Urinary bladder (tissue), 4 donors: ENCODE measurements around the gene PTER. TPM values are rescaled to one million over a fixed set of nuclear protein-coding genes. Genes with fewer than 3 reads are reported as not detected.

Experiments
- DNase-seq: peaks from one replicate; pipeline ENCODE4 v3.0.0-alpha.2; 2015; ENCODE audit errors: extremely low spot score
- H3K27ac ChIP-seq: one replicate; pipeline ENCODE4 v1.5.1; 2013; ENCODE audit warnings: low read depth, mild to moderate bottlenecking, moderate library complexity
- H3K36me3 ChIP-seq: one replicate; pipeline ENCODE4 v1.6.1; 2013; ENCODE audit warnings: mild to moderate bottlenecking, moderate library complexity; ENCODE audit not compliant: insufficient read depth
- H3K4me1 ChIP-seq: one replicate; pipeline ENCODE4 v1.6.1; 2013; ENCODE audit warnings: mild to moderate bottlenecking, moderate library complexity; ENCODE audit not compliant: insufficient read depth
- H3K4me3 ChIP-seq: one replicate; pipeline ENCODE4 v1.5.1; 2013; ENCODE audit warnings: low read depth, low read length
- WGBS: extraction: QIAGEN DNeasy Blood & Tissue Kit; methylation state at CpG from one replicate; pipeline ENCODE4 v1.1.7; 2013; 5-methylcytosine and 5-hydroxymethylcytosine counted together
- polyA plus RNA-seq: library from polyadenylated mRNA; stranded (reverse); fragments of 200-250 nt; gene quantifications from one replicate; pipeline ENCODE4 v1.2.3, GENCODE V29; 2013
- total RNA-seq: library from RNA; depleted of rRNA; stranded (reverse); fragments of >200 nt; gene quantifications from one replicate; pipeline ENCODE4 v1.2.3, GENCODE V29; 2014
- donor health status: healthy with polysubstance abuse.
- donor health status: healthy.

PTER gene
- total and polyA plus RNA-seq, 2 donors, result 6.9 to 17.8 TPM

DNA sequence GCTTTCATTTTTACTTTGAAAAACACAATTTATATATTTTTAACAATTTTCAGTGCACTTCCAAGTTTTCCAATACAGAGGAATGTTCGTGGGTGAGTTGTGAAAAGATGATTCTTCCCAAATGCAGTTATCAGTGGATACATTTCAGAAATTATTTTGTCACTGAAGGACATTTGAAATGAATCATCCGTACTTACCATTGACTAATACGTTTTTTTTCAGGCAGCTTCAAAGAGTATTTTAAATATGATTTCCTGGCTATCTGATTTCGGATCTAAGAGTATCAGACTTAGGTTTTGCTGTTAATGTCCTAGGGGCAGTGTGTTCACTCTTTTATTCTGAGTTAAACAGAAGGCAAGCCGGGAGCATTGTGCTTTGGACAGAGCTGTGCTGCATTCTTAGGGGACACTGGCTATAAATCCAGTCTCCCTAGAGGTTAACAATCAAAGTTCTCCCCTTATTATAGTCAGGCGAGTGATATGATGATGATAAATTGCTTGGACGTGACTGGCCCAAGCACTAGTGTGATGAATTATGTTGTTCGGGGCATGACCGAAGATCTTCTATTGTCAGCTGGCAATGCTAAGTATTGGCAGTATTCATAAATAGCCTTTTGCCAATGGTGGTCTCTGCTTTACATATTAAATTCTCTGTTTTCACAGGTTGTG lies 4.5 kb downstream of the PTER start:
- no peak for DNase-seq
- Histone ChIP-seq H3K36me3 (no peaks in the 10 kb centered on the region), H3K4me1 (no peaks in the 10 kb centered on the region), H3K4me3 (no peak overlapping the region), H3K27ac (no peak overlapping the region)
- WGBS, result 61% methylated on average over 9 of the region's 9 CpGs

DNA sequence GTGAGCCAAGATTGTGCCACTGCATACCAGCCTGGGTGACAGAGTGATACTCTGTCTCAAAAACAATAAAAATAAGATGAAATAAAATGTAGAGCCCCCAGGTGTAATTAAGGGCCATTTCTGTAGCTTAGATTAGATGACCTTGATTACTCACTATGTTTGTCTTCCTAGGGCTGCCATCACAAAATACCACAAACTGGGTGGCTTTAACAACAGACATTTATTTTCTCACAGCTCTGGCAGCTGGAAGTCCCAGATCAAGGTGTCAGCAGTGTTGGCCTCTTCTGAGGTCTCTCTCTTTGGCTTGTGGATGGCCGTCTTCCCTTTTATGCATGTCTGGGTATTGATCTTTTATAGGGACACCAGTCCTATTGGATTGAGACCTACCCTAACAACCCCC lies 6.1 kb downstream of the PTER start:
- Histone ChIP-seq H3K4me3 (no peak overlapping the region), H3K36me3 (peaks cover 4% of the 10 kb centered on the region), H3K4me1 (no peaks in the 10 kb centered on the region), H3K27ac (no peak overlapping the region)
- no peak for DNase-seq
- 94% methylated on average over 1 of the region's 1 CpG for WGBS

DNA sequence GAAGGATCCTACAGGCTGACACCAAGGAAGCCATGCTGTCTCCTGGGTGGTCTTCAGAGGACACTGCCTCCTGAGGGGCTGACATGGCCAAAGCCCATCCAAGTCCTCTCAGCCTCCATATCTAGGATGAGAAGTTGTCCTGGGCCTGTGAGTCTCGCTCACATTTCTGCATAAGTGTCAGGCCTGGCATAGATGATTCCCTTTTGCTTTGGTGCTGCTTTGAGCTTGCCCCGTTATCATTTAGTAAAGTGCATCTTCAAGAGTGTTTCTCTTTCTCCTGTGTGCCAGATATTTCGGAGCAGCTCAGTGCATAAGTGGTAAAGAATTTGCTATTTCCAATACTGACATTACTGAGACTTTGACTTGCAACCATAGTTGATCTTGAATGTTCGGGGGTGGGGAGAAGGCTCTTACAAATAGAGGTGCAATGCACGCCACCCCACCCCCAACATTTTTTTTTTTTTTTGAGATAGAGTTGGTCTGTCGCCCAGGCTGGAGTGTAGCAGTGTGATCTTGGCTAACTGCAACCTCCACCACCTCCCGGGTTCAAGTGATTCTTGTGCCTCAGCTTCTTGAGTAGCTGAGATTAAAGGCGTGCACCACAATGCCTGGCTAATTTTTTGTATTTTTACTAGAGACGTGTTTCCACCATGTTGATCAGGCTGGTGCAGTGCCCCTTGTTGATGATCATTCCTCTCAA lies 9.1 kb downstream of the PTER start:
- Histone ChIP-seq H3K4me3 (no peak overlapping the region), H3K4me1 (no peaks in the 10 kb centered on the region), H3K27ac (no peak overlapping the region), H3K36me3 (peaks cover 5% of the 10 kb centered on the region)
- WGBS, result 94% methylated on average over 9 of the region's 9 CpGs
- no peak for DNase-seq

DNA sequence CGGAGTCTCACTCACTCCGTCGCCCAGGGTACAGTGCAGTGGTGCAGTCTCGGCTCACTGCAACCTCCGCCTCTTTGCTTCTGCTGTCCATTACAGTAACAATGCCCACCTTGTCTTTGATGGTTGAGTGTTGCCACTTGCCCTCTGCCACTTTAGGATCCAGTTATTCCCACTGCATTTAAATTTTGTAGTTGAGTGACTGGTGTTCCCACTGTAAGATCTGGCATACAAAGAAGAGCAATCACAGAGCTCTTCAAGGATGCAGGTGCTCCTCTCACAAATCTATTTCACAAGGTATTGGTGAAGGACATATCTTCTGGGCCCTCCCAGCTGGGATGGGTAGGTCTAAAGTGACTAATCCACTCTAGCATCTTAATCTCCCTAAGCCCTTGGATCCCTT lies 12.6 kb downstream of the PTER start:
- WGBS, result 98% methylated on average over 5 of the region's 5 CpGs
- Histone ChIP-seq H3K27ac (no peak overlapping the region), H3K36me3 (peaks cover 5% of the 10 kb centered on the region), H3K4me3 (no peak overlapping the region), H3K4me1 (no peaks in the 10 kb centered on the region)
- no peak for DNase-seq

DNA sequence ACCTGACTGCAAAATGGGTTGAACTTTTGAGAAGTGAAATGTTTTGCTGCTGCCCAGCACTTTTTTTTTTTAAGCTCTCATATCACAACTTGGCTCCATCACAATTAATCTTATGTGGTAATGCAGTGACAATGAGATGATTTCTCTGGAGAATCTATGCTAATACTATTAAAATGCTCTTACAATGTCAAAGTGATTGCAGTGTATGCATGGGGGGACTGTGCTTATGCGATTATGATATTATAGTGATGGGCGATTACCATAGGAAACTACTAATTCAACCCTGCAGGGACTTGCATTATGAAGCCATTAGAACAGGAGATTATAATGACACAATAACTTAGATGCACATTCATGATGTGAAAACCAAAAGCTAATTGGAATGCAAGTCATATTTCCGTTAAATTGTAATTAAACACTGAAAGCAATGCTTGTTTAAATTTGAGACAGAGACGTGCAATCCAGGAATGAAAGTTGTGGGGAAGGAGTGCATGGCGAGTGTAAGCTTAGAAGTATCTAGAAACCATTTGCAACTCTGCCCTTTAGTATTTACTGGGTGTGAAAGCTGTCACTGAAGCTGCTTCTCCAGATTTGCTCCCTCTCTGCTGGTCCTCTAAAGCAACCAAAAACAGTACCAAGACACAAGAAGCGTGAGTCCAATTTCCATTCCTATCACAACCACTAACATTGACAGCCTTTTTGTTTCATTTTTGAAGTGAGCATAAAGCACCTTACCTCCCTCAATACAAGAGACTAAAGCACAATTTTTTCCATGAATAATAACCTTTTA lies 21.6 kb downstream of the PTER start:
- Histone ChIP-seq H3K27ac (no peak overlapping the region), H3K4me3 (no peak overlapping the region), H3K36me3 (no peaks in the 10 kb centered on the region), H3K4me1 (no peaks in the 10 kb centered on the region)
- DNase-seq, result no peak
- WGBS, result 85% methylated on average over 6 of the region's 6 CpGs

DNA sequence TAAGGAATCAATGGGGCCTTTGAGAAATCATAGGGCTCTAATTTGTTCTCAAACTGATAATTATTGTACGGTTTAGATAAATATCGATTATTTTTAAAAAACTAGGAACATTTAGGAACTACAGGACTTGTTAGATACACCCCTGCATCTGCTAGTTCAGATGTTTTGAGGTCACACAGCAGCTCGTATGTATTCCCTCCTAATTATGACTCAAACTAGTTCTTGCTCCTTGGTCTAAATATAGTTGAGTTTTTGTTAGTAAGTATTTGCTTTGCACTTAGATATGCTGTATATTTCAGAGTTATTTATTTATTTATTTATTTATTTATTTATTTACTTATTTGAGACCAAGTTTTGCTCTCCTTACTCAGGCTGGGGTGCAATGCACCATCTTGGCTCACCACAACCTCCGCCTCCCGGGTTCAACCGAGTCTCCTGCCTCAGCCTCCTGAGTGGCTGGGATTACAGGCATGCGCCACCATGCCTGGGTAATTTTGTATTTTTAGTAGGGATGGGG lies 22.7 kb downstream of the PTER start:
- no peak for DNase-seq
- 91% methylated on average over 7 of the region's 7 CpGs for WGBS
- no peak overlapping the region for H3K27ac ChIP-seq

DNA sequence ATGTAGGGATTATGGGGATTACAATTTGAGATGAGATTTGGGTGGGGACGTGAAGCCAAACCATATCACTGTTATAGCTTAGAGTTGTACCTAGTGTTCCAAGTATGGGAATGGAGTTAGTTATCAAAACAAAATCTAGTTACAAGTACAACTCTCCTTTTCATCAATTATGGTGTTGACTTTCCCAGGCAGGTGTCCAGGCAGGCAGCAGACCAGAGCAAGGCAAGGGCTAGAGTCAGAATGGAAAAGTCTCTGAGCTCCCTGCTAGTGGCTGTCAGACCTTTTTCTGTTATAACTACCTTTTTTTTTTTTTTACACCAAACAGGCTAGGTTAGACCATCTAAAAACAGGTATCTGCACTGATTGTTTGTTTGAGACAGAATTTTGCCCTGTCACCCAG lies 29.2 kb downstream of the PTER start:
- Histone ChIP-seq H3K4me3 (no peak overlapping the region), H3K4me1 (no peaks in the 10 kb centered on the region), H3K36me3 (no peaks in the 10 kb centered on the region), H3K27ac (no peak overlapping the region)
- no peak for DNase-seq
- 62% methylated on average over 1 of the region's 1 CpG for WGBS

More for the DNA sequence above, 22.7 kb downstream of the PTER start:
- Histone ChIP-seq H3K36me3 (no peaks in the 10 kb centered on the region), H3K4me1 (no peaks in the 10 kb centered on the region), H3K4me3 (no peak overlapping the region)

DNA sequence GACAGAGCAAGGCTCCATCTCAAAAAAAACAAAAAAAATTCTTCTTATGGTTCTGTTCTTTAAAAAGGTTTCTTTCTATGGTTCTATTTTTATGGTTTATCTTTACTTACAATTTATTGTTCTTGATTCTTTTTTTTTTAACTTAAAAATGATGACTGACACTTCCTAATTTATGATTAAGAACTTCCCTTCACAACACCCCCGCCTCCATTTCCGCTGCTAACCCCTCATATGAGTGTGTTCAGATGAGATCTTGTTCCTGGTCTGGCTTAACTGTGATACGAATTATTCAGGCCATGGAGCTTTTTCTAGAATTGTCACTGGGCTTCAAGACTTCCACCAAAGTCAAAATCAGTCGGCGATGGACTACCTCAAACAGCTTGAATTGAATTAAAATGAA lies 33.9 kb downstream of the PTER start:
- Histone ChIP-seq H3K36me3 (no peaks in the 10 kb centered on the region), H3K4me3 (no peak overlapping the region), H3K4me1 (no peaks in the 10 kb centered on the region), H3K27ac (no peak overlapping the region)
- DNase-seq, result no peak
- 74% methylated on average over 5 of the region's 5 CpGs for WGBS

DNA sequence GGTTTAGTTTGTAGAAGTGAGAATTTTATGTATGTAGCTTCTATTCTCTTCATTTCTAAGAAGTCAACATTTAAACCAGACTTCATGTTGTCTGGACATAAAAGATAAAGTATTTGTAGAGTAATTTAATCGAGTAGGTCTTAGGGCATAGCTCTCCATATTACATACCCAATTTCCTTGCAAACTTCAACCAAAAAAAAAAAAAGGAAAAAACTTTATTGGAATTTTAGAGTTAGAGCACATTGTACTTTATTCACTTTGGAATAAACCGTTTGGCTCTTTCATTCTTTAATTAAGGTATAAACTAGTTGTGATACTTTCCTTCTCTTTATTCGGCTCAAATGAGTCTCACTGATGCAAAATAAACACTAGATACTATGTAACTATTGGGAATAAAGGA lies 36.0 kb downstream of the PTER start:
- WGBS, result 86% methylated on average over 3 of the region's 3 CpGs
- DNase-seq, result no peak
- Histone ChIP-seq H3K36me3 (no peaks in the 10 kb centered on the region), H3K4me1 (no peaks in the 10 kb centered on the region), H3K27ac (no peak overlapping the region), H3K4me3 (no peak overlapping the region)

DNA sequence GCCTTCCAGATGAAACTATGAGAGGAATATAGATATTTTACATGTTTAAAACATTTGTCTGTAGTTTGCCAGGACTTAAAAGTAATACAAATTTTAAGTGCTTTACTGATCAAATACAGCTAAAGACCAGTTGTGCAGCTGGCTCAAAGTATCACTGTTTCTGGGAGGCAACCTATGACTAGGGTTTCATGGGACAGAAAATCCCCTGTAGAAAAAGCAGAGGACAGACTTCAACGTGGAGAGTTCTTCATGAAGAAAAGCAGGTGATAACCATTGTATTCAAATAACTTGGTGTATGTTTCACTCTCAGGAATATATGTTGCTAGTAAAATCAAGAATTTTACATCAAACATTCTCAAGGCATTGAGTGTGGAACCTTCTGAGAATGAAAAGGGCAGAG lies 40.9 kb downstream of the PTER start:
- DNase-seq, result no peak
- H3K4me1 ChIP-seq, result no peaks in the 10 kb centered on the region
- no peak overlapping the region for H3K27ac ChIP-seq
- no peaks in the 10 kb centered on the region for H3K36me3 ChIP-seq
- no peak overlapping the region for H3K4me3 ChIP-seq
- WGBS, result 73% methylated on average over 1 of the region's 1 CpG

DNA sequence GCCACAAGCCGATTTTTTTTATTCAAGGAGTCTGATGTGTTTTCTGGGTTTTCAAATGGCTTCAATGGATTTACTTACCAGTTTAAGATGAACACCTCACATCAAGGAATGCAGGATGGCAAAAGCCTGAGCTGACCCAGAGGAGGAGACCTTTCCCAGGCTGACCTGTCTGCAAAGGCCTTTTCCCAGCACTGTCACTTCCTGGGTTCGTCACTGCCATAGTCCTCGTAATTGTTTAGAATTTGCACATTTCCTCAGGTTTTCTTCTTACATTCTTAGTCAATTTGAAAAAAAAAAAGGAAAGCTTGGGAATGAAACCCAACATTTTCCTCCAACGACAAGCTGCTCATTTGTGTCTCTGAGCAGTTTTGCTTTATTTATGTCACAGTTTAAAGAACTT lies 42.0 kb downstream of the PTER start:
- Histone ChIP-seq H3K36me3 (no peaks in the 10 kb centered on the region), H3K27ac (no peak overlapping the region), H3K4me3 (no peak overlapping the region), H3K4me1 (no peaks in the 10 kb centered on the region)
- DNase-seq, result no peak
- 88% methylated on average over 4 of the region's 4 CpGs for WGBS

DNA sequence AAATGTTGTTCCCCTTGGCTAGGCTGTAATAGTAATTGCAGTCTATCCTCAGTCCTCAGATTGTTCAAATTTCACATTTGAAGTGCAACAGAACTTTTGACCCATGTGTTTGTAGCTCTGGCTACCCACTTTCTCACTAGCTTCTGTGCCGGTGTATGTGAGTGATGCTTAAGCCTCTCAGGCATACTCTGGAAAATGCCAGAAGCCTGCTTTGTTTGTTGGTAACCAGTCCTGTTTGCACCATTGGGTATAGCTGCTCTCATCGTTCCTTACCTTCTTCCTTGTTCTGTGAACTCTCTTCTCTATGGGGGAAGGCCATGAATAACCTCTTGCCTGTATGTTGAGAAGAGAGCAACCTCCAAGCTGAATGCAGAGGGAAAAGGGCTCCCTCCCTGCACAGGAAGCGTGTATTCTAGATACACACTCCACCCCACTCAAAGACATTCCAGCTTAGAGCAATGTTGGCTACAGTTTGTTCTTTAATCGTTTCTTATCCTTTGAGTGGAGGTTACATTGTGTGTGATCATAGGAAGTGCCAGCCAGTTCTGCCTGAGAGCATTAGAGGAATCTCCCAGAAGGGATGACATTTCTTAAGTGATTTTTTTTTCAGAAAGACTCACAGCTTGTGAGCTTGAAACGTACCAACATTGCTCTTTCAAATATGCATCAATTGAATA lies 44.4 kb downstream of the PTER start:
- DNase-seq, result no peak
- 54% methylated on average over 5 of the region's 5 CpGs for WGBS
- no peaks in the 10 kb centered on the region for H3K4me1 ChIP-seq
- H3K36me3 ChIP-seq, result no peaks in the 10 kb centered on the region
- H3K27ac ChIP-seq, result no peak overlapping the region
- no peak overlapping the region for H3K4me3 ChIP-seq

DNA sequence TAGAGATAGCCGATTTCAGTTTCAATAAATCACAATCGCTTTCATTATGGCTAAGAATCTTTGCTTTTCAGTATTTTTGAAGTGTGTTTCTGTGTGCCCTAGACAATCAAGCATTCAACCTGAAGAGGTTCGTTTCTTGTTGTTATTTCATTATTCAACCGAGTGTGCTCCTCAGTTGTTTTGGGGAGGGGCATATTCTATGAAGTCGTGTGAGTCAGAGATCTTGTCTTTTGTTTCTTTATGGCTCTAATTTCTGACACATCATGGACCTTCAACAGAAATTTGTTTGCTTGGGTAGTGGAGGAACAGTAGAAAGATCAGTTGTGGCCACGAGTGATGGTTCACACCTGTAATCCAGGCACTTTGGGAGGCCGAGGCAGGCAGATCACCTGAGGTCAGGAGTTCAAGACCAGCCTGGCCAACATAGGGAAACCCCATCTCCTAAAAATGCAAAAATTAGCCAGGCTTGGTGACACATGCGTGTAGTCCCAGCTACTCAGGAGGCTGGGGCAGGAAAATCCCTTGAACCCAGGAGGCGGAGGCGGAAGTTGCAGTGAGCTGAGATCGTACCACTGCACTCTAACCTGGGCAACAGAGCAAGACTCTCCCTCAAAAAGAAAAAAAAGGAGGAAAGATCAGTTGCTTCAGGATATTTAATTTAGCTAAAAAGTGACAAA lies 46.6 kb downstream of the PTER start:
- H3K4me3 ChIP-seq, result no peak overlapping the region
- H3K27ac ChIP-seq, result no peak overlapping the region
- H3K36me3 ChIP-seq, result peaks cover 2% of the 10 kb centered on the region
- no peaks in the 10 kb centered on the region for H3K4me1 ChIP-seq
- WGBS, result 89% methylated on average over 11 of the region's 11 CpGs
- DNase-seq, result no peak
